Thymus (tissue), 11 donors: ENCODE results near the gene R3HDM2. TPM values are rescaled to one million over a fixed set of nuclear protein-coding genes. Genes with fewer than 3 reads are reported as not detected.
"Not testable (repeated sequence)": the region's sequence is repeated elsewhere in the genome, so short reads cannot be mapped to it uniquely, and the experiment has no call there.

Experiments used
- DNase-seq, 9 donors: peaks; one replicate each; pipeline ENCODE4 v3.0.0-alpha.2; 2013; ENCODE audit warnings: low spot score in 9 of 9, low read depth in 6 of 9, missing footprints in 1 of 9
- H3K27ac ChIP-seq, 2 donors: one replicate each; pipeline ENCODE4 v1.5.1; 2013; ENCODE audit warnings: control low read depth in 1 of 2, low read depth in 1 of 2, low read length in 1 of 2, mild to moderate bottlenecking in 1 of 2, moderate library complexity in 1 of 2
- H3K27me3 ChIP-seq, 2 donors: one replicate each; pipeline ENCODE4 v1.5.1; 2013; ENCODE audit warnings: low read length in 1 of 2; ENCODE audit not compliant: control insufficient read depth in 2 of 2, insufficient read depth in 1 of 2
- H3K36me3 ChIP-seq, 2 donors: one replicate each; pipeline ENCODE4 v1.5.1; 2013; ENCODE audit warnings: low read length in 1 of 2, mild to moderate bottlenecking in 1 of 2, moderate library complexity in 1 of 2; ENCODE audit not compliant: control insufficient read depth in 2 of 2, insufficient read depth in 2 of 2
- H3K4me1 ChIP-seq, 2 donors: one replicate each; pipeline ENCODE4 v1.5.1; 2013; ENCODE audit warnings: low read length in 2 of 2; ENCODE audit not compliant: control insufficient read depth in 2 of 2, insufficient read depth in 2 of 2
- H3K4me3 ChIP-seq, 2 donors: one replicate each; pipeline ENCODE4 v1.5.1; 2013; ENCODE audit warnings: low read length in 2 of 2, control low read depth in 1 of 2, mild to moderate bottlenecking in 1 of 2
- H3K9me3 ChIP-seq, 2 donors: one replicate each; pipeline ENCODE4 v1.5.1; 2013; ENCODE audit warnings: low read length in 1 of 2, mild to moderate bottlenecking in 1 of 2; ENCODE audit not compliant: control insufficient read depth in 2 of 2, insufficient read depth in 1 of 2
- WGBS: extraction: QIAGEN DNeasy Blood & Tissue Kit; methylation state at CpG from one replicate; pipeline ENCODE4 v1.1.7; 2013; 5-methylcytosine and 5-hydroxymethylcytosine counted together
- polyA plus RNA-seq: library from polyadenylated mRNA; stranded (reverse); fragments of 200-250 nt; gene quantifications from one replicate; pipeline ENCODE4 v1.2.3, GENCODE V29; 2013
- total RNA-seq: library from RNA; stranded (reverse); fragments of 120-200 nt; gene quantifications from one replicate; pipeline ENCODE4 v1.2.4, GENCODE V29; 2013
- donor health status: healthy.

Gene R3HDM2
- total and polyA plus RNA-seq, 2 donors, result 12.6 to 22.4 TPM

- H3K4me1 ChIP-seq, result no peaks in the 10 kb centered on the region
- no peaks in the 10 kb centered on the region for H3K9me3 ChIP-seq
- 97% methylated on average over 5 of the region's 5 CpGs for WGBS
- no peak overlapping the region for H3K4me3 ChIP-seq
- H3K27ac ChIP-seq, result no peak overlapping the region
- H3K27me3 ChIP-seq, result no peaks in the 10 kb centered on the region
- H3K36me3 ChIP-seq, result peaks cover 0 to 8% of the 10 kb centered on the region in 2 donors
- DNase-seq, result no peak
Measured at GRCh38 chr12:57404966-57405640, 25.7 kb downstream of the R3HDM2 start.

GRCh38 chr12:57402156-57402555 is 28.7 kb downstream of the R3HDM2 start:
- not testable (repeated sequence) for H3K27me3 ChIP-seq, H3K9me3 ChIP-seq, H3K27ac ChIP-seq, H3K4me3 ChIP-seq, H3K4me1 ChIP-seq, H3K36me3 ChIP-seq, DNase-seq
- WGBS, result 98% methylated on average over 4 of the region's 4 CpGs

GRCh38 chr12:57401165-57401564 is 29.7 kb downstream of the R3HDM2 start:
- Histone ChIP-seq H3K27ac (no peak overlapping the region), H3K27me3 (no peaks in the 10 kb centered on the region), H3K4me3 (no peak overlapping the region)

GRCh38 chr12:57399718-57400463 is 31.0 kb downstream of the R3HDM2 start:
- H3K36me3 ChIP-seq, H3K9me3 ChIP-seq, H3K27me3 ChIP-seq, H3K4me3 ChIP-seq, H3K27ac ChIP-seq, H3K4me1 ChIP-seq, DNase-seq: not testable (repeated sequence)
- WGBS, result 97% methylated on average over 6 of the region's 7 CpGs

More at GRCh38 chr12:57401165-57401564, 29.7 kb downstream of the R3HDM2 start:
- H3K36me3 ChIP-seq, result no peaks in the 10 kb centered on the region
- WGBS, result 95% methylated on average over 5 of the region's 5 CpGs
- no peaks in the 10 kb centered on the region for H3K9me3 ChIP-seq
- no peak for DNase-seq
- no peaks in the 10 kb centered on the region for H3K4me1 ChIP-seq

- Histone ChIP-seq H3K36me3 (peaks cover 10 to 13% of the 10 kb centered on the region in 2 donors), H3K4me1 (no peaks in the 10 kb centered on the region), H3K9me3 (no peaks in the 10 kb centered on the region), H3K27ac (no peak overlapping the region), H3K27me3 (no peaks in the 10 kb centered on the region), H3K4me3 (no peak overlapping the region)
- 98% methylated on average over 2 of the region's 2 CpGs for WGBS
- DNase-seq, result no peak
Measured at GRCh38 chr12:57397441-57397840, 33.4 kb downstream of the R3HDM2 start.

- no peak for DNase-seq
- no peaks in the 10 kb centered on the region for H3K4me1 ChIP-seq
- H3K27ac ChIP-seq, result no peak overlapping the region
- H3K27me3 ChIP-seq, result no peaks in the 10 kb centered on the region
- no peaks in the 10 kb centered on the region for H3K9me3 ChIP-seq
- H3K4me3 ChIP-seq, result no peak overlapping the region
- H3K36me3 ChIP-seq, result peaks cover 13 to 18% of the 10 kb centered on the region in 2 donors
- WGBS, result 97% methylated on average over 18 of the region's 18 CpGs
Measured at GRCh38 chr12:57395121-57395520, 35.7 kb downstream of the R3HDM2 start.

- Histone ChIP-seq H3K27me3 (no peaks in the 10 kb centered on the region), H3K4me1 (no peaks in the 10 kb centered on the region), H3K4me3 (no peak overlapping the region), H3K27ac (no peak overlapping the region), H3K36me3 (peaks cover 19 to 21% of the 10 kb centered on the region in 2 donors), H3K9me3 (no peaks in the 10 kb centered on the region)
- WGBS, result 97% methylated on average over 2 of the region's 2 CpGs
- no peak for DNase-seq
Measured at GRCh38 chr12:57390174-57390573, 40.7 kb downstream of the R3HDM2 start.

- Histone ChIP-seq H3K4me3 (no peak overlapping the region), H3K27ac (no peak overlapping the region), H3K36me3 (peaks cover 13 to 18% of the 10 kb centered on the region in 2 donors), H3K4me1 (no peaks in the 10 kb centered on the region), H3K27me3 (no peaks in the 10 kb centered on the region), H3K9me3 (no peaks in the 10 kb centered on the region)
- DNase-seq, result no peak
- 91% methylated on average over 3 of the region's 3 CpGs for WGBS
Measured at GRCh38 chr12:57389033-57389432, 41.8 kb downstream of the R3HDM2 start.

- DNase-seq, result no peak
- H3K27me3 ChIP-seq, result no peaks in the 10 kb centered on the region
- H3K4me1 ChIP-seq, result no peaks in the 10 kb centered on the region
- no peaks in the 10 kb centered on the region for H3K9me3 ChIP-seq
- peaks cover 13 to 21% of the 10 kb centered on the region in 2 donors for H3K36me3 ChIP-seq
- 98% methylated on average over 5 of the region's 5 CpGs for WGBS
- no peak overlapping the region for H3K4me3 ChIP-seq
- H3K27ac ChIP-seq, result no peak overlapping the region
Measured at GRCh38 chr12:57388425-57388824, 42.4 kb downstream of the R3HDM2 start.
